K562 (cell line): ENCODE results near the gene ZNHIT1. TPM values are rescaled to one million over a fixed set of nuclear protein-coding genes. Genes with fewer than 3 reads are reported as not detected.

ENCODE experiments used
- ATAC-seq: fragments of 200-7000 bp; cut with Tn5 transposase; 3 replicates; pipeline ENCODE4 v1.9.1; 2020; ENCODE audit warnings: moderate library complexity
- BruUV-seq: library from RNA; stranded (reverse); fragments of 400-500 nt; replicated peaks from 2 replicates; lab custom pipeline; 2021; lab: Mats Ljungman, UMichigan
- CTCF ChIA-PET: fragments of 300-600 bp; formaldehyde crosslinking; extraction: SDS; loops from one replicate; lab custom pipeline; 2021; ENCODE audit warnings: low intra/inter-chr PET ratio; lab: Yijun Ruan, JAX
- POLR2A ChIA-PET: fragments of 300-600, 350-650 bp; sonication (Branson Sonifier 250); formaldehyde crosslinking; extraction: SDS; loops from one replicate; lab custom pipeline; 2021; ENCODE audit warnings: antibody characterized with exemption, inconsistent platforms; lab: Yijun Ruan, JAX
- DNase-seq, 4 experiments: peaks; one replicate each; pipeline versions ENCODE4 v3.0.0 to v3.0.0-alpha.2; 2011 to 2018; ENCODE audit warnings: low spot score in 3 of 4, mixed read lengths in 3 of 4; ENCODE audit errors: extremely low read depth in 1 of 4
- FAIRE-seq: peaks from 2 replicates; lab custom pipeline; 2011; peaks lifted over from hg19 to GRCh38; lab: Jason Lieb, UNC
- H2AFZ ChIP-seq: 2 replicates; pipeline ENCODE4 v1.6.0; 2011; ENCODE audit warnings: low read depth, low read length, control low read depth, inconsistent platforms
- H3K27ac ChIP-seq: fragments of 200-600 bp; 3 replicates; pipeline ENCODE4 v1.8.0; 2011; ENCODE audit warnings: low read depth, mild to moderate bottlenecking, control low read depth, inconsistent platforms, low read length, moderate library complexity, mixed read lengths; ENCODE audit errors: extremely low read depth
- H3K27me3 ChIP-seq, 2 experiments: fragments of 300-600 bp in 1 of 2; 2 replicates in 1 of 2; 3 replicates in 1 of 2; pipeline versions ENCODE4 v1.6.0 to v1.8.0; 2011; ENCODE audit warnings: inconsistent platforms in 2 of 2, low read length in 2 of 2, mild to moderate bottlenecking in 1 of 2, mixed read lengths in 1 of 2, moderate library complexity in 1 of 2; ENCODE audit not compliant: control insufficient read depth in 2 of 2, insufficient read depth in 2 of 2
- H3K36me3 ChIP-seq: fragments of 300-600 bp; 3 replicates; pipeline ENCODE4 v1.8.0; 2011; ENCODE audit warnings: mild to moderate bottlenecking, low read length, inconsistent platforms; ENCODE audit not compliant: control insufficient read depth, insufficient read depth
- H3K4me1 ChIP-seq, 2 experiments: fragments of 200-600 bp in 1 of 2; replicated peaks in 1 of 2; 2 replicates in 1 of 2; 3 replicates in 1 of 2; pipeline versions ENCODE4 v1.5.1 to v1.8.0; 2011; ENCODE audit warnings: inconsistent platforms in 2 of 2, low read length in 2 of 2, mild to moderate bottlenecking in 1 of 2, mixed read lengths in 1 of 2, moderate library complexity in 1 of 2; ENCODE audit not compliant: control insufficient read depth in 2 of 2, insufficient read depth in 2 of 2
- H3K4me2 ChIP-seq: 2 replicates; pipeline ENCODE4 v1.6.1; 2011; ENCODE audit warnings: low read length, control low read depth, inconsistent platforms, mixed read lengths; ENCODE audit not compliant: insufficient read depth
- H3K4me3 ChIP-seq: fragments of 200-600 bp; sonication (generic), shearing (Covaris generic); 2 replicates; pipeline ENCODE4 v1.5.1; 2016; ENCODE audit warnings: control low read depth, inconsistent platforms
- H3K79me2 ChIP-seq: fragments of 200-600 bp; 3 replicates; pipeline ENCODE4 v1.8.0; 2011; ENCODE audit warnings: low read length, inconsistent platforms; ENCODE audit not compliant: control insufficient read depth, insufficient read depth
- H3K9ac ChIP-seq, 2 experiments: 2 replicates each; pipeline versions ENCODE4 v1.6.0 to v1.6.1; 2011; ENCODE audit warnings: low read depth in 2 of 2, low read length in 2 of 2, control low read depth in 1 of 2, inconsistent platforms in 1 of 2, mild to moderate bottlenecking in 1 of 2, mixed read lengths in 1 of 2; ENCODE audit not compliant: insufficient read depth in 1 of 2
- H3K9me1 ChIP-seq: one replicate; pipeline ENCODE4 v1.6.0; 2011; ENCODE audit warnings: inconsistent platforms, mild to moderate bottlenecking, low read length, moderate library complexity; ENCODE audit not compliant: control insufficient read depth, insufficient read depth
- H3K9me3 ChIP-seq: replicated peaks from 2 replicates; pipeline ENCODE4 v1.5.1; 2011; ENCODE audit warnings: low read depth, low read length, inconsistent platforms; ENCODE audit not compliant: control insufficient read depth, insufficient read depth
- H4K20me1 ChIP-seq: replicated peaks from 2 replicates; pipeline ENCODE4 v1.6.1; 2011; ENCODE audit warnings: low read length, inconsistent platforms, mixed read lengths; ENCODE audit not compliant: control insufficient read depth, insufficient read depth
- ARID4B ChIP-seq: sonication (generic); formaldehyde crosslinking; IDR thresholded peaks from 2 replicates; pipeline ENCODE4 v1.8.0; 2022; ENCODE audit warnings: mild to moderate bottlenecking, missing genetic modification reagents
- CUX1 ChIP-seq: fragments of 200-800 bp; sonication (Bioruptor generic); IDR thresholded peaks from 2 replicates; pipeline ENCODE4 v1.6.1; 2016; ENCODE audit warnings: missing genetic modification characterization, missing compliant biosample characterization
- DPF2 ChIP-seq: fragments of 450-650 bp; IDR thresholded peaks from 2 replicates; pipeline ENCODE4 v1.6.1; 2016
- MED1 ChIP-seq: sonication (generic); formaldehyde crosslinking; IDR thresholded peaks from 2 replicates; pipeline ENCODE4 v1.8.1; 2023; ENCODE audit warnings: missing genetic modification reagents, borderline replicate concordance
- SNAPC5 ChIP-seq: fragments of 250-450 bp; sonication (Bioruptor Pico); IDR thresholded peaks from 2 replicates; pipeline ENCODE4 v1.8.0; 2021; ENCODE audit warnings: moderate library complexity, mild to moderate bottlenecking, inconsistent platforms
- TCF7 ChIP-seq: sonication (generic); IDR thresholded peaks from 2 replicates; pipeline ENCODE4 v1.6.1; 2016; ENCODE audit warnings: antibody characterized with exemption, borderline replicate concordance
- ZNF3 ChIP-seq: fragments of 250-450 bp; sonication (Bioruptor Pico); IDR thresholded peaks from 2 replicates; pipeline ENCODE4 v1.5.0; 2021; ENCODE audit warnings: mild to moderate bottlenecking, moderate library complexity
- ZNF740 ChIP-seq, 3 experiments: fragments of 200-800 bp in 1 of 3; sonication (Bioruptor generic) in 1 of 3; sonication (generic) in 1 of 3; formaldehyde crosslinking in 1 of 3; IDR thresholded peaks; 2 replicates each; pipeline versions ENCODE4 v1.6.1 to v1.8.0; 2016 to 2022; ENCODE audit warnings: mild to moderate bottlenecking in 2 of 3, missing compliant biosample characterization in 2 of 3, missing genetic modification characterization in 2 of 3, missing genetic modification reagents in 1 of 3
- WGBS: fragments of 100-300 bp; shearing (Covaris generic); methylation state at CpG from one replicate; pipeline ENCODE4 v1.1.6; 2016; ENCODE audit warnings: low coverage, mixed read lengths; ENCODE audit not compliant: insufficient coverage; ENCODE audit errors: missing lambda C conversion rate; 5-methylcytosine and 5-hydroxymethylcytosine counted together
- in situ Hi-C: fragments of 300-500 bp; cut with MboI; formaldehyde crosslinking; loops from 4 replicates; pipeline ENCODE4 v1.15.0; 2018; ENCODE audit warnings: inconsistent platforms, mixed read lengths
- intact Hi-C: fragments of 100-400 bp; cut with micrococcal nuclease; formaldehyde crosslinking; loops from 2 replicates; pipeline ENCODE4 v1.14.2; 2022
- polyA plus RNA-seq, 8 experiments: library from polyadenylated mRNA; depleted of rRNA in 4 of 8; stranded (reverse) in 5 of 8; unstranded in 3 of 8; fragments of >200 nt; fragmentation: Nextera tagmentation in 2 of 8; fragmentation: Illumina TruSeq in 1 of 8; extraction: Ambion mirVana in 2 of 8; extraction: Trizol in 1 of 8; gene quantifications; 2 replicates each; pipeline versions ENCODE4 v1.2.1 to v1.2.3, GENCODE V29; 2011 to 2014; ENCODE audit warnings: inconsistent platforms in 1 of 8, missing spikeins in 1 of 8
- total RNA-seq, 7 experiments: library from RNA; depleted of rRNA in 6 of 7; stranded (reverse); fragments of >200 nt in 6 of 7; fragmentation: Illumina TruSeq in 2 of 7; extraction: Trizol in 2 of 7; gene quantifications; 2 replicates each; pipeline versions ENCODE4 v1.2.1 to v1.2.3, GENCODE V29; 2011 to 2021; ENCODE audit warnings: low replicate concordance in 1 of 7

ZNHIT1 gene
- total and polyA plus RNA-seq, 9 of the 15 experiments (the other 6 are each of a cell fraction or from before 2014, with no cell fraction given): 6.4 to 162 (median 70.1) TPM

- CTCF ChIA-PET: interaction anchor here (0.7 kb wide), 1 partner anchor 142 kb away, joined by 6 read pairs; no protein-coding TSS in a partner anchor
- in situ Hi-C loops: no loop called here
- FAIRE-seq: no peak
- no peak for TF ChIP-seq ZNF740 (CRISPR knock-in tag; IDR thresholded peaks at IDR 0.05)
- no peak for TF ChIP-seq ZNF740 (tag; IDR thresholded peaks at IDR 0.05)
- TF ChIP-seq ARID4B (CRISPR knock-in tag): no peak
- no peak for TF ChIP-seq ZNF3 (CRISPR knock-in tag)
- TF ChIP-seq SNAPC5 (CRISPR knock-in tag): no peak
- no peak for TF ChIP-seq MED1
- no peak for TF ChIP-seq TCF7
- TF ChIP-seq DPF2: no peak
- TF ChIP-seq CUX1 (CRISPR knock-in tag): no peak
Measured at GRCh38 chr7:101271021-101271420, 53.1 kb downstream of the ZNHIT1 start.

More at GRCh38 chr7:101271021-101271420, 53.1 kb downstream of the ZNHIT1 start:
- no peaks in the 10 kb centered on the region for H3K36me3 ChIP-seq
- H3K4me1 ChIP-seq: peaks cover 0 to 4% of the 10 kb centered on the region in 2 experiments; a peak in 3 of 5 replicates
- POLR2A ChIA-PET: no interaction called here
- peaks cover 19 to 38% of the 10 kb centered on the region in 2 experiments for H3K27me3 ChIP-seq
- no peak overlapping the region for H3K27ac ChIP-seq
- no peak overlapping the region for H3K4me3 ChIP-seq
- H3K79me2 ChIP-seq: no peaks in the 10 kb centered on the region
- H4K20me1 ChIP-seq: no peaks in the 10 kb centered on the region
- H2AFZ ChIP-seq: no peak overlapping the region
- no peak overlapping the region for H3K9ac ChIP-seq
- H3K9me1 ChIP-seq: no peaks in the 10 kb centered on the region
- 79% methylated on average over 3 of the region's 5 CpGs for WGBS
- H3K9me3 ChIP-seq: no peaks in the 10 kb centered on the region; the same call in 1 of the 2 replicates
- H3K4me2 ChIP-seq: no peak overlapping the region
- BruUV-seq: no TSS peak
- no peak for ATAC-seq
- DNase-seq: no peak
- intact Hi-C loops: no loop called here
